ENCODE results near the gene RNF183.

DNA sequence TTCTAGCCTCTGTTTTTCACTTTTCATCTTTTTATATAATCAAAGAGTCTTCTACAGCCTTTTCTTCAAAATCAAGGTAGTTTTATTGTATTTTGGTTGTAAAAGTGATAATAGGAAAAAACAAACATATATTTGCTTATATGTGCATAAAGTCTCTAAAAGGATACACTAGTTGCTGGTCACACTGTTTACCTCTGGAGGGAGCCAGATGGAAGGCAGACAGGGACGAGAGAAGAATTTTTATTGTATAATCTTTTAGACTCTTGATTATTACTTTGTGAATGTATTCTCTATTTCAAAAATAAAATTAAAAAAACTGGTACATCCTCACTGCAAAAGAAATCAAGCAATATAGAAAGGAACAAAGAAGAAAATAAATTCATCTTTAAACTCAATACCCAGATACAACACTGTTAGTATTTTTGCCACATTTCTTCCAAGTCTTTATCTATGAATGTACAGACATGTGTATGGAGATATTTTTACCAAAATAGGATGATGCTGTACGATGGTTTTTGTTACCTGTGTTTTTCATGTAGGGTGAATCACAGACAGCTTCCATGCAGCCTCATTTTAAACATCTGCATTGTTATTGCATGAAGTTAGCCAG, 6.1 kb upstream of the RNF183 start:
- no peak for TF ChIP-seq REST (IDR thresholded peaks at IDR 0.05; ENCODE audit: insufficient read depth in 1 of 2, low read depth in 2 of 2, low read length in 1 of 2)
- TF ChIP-seq, protein P1, sequence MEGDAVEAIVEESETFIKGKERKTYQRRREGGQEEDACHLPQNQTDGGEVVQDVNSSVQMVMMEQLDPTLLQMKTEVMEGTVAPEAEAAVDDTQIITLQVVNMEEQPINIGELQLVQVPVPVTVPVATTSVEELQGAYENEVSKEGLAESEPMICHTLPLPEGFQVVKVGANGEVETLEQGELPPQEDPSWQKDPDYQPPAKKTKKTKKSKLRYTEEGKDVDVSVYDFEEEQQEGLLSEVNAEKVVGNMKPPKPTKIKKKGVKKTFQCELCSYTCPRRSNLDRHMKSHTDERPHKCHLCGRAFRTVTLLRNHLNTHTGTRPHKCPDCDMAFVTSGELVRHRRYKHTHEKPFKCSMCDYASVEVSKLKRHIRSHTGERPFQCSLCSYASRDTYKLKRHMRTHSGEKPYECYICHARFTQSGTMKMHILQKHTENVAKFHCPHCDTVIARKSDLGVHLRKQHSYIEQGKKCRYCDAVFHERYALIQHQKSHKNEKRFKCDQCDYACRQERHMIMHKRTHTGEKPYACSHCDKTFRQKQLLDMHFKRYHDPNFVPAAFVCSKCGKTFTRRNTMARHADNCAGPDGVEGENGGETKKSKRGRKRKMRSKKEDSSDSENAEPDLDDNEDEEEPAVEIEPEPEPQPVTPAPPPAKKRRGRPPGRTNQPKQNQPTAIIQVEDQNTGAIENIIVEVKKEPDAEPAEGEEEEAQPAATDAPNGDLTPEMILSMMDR (IDR thresholded peaks at IDR 0.05): peak; percentile 65; the same call in 1 of the 2 replicates
